NCI-H226 (cell line): ENCODE results near the gene MTMR8.

ENCODE experiments used
- DNase-seq: peaks from one replicate; pipeline ENCODE4 v3.0.0-alpha.2; 2015

MTMR8 gene

DNA sequence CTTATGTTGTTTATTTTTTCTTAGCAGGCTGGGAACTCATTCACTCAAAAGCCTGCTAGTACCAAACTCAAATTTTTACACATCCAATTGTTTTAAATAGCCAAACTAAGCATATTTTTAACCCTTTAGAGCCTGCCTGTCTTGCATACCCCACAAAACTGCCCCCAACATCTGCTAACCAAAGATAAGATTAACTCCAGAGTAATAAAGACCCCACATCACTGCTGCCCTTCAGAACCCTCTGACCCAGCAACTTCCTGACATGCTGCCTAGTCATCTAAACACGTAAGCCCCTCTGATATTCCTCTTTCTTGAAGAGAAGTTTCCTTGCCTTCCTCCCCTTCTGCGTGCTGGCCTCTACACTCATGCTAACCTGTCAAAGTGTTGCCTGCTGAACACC, 104.1 kb downstream of the MTMR8 start:
- no peak for DNase-seq

DNA sequence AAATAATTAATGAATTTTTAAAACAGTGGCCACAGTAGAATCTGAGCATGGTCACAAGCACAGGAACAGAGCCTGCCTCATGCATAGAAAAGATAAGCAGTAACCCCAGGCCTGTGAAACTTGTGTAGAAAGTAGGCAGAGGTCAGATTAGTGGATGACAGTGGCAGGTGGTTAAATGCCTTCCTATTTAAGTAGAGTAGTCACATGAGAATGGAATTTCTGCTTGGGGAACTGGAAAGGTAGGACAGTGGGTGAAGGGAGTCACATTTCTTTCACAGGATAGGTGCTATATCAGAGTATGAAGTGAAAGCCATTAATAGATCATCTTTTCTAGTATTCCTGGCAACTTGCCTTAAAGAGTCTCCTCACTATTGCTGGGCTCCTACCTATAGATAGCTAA, 130.0 kb downstream of the MTMR8 start:
- DNase-seq, result no peak

DNA sequence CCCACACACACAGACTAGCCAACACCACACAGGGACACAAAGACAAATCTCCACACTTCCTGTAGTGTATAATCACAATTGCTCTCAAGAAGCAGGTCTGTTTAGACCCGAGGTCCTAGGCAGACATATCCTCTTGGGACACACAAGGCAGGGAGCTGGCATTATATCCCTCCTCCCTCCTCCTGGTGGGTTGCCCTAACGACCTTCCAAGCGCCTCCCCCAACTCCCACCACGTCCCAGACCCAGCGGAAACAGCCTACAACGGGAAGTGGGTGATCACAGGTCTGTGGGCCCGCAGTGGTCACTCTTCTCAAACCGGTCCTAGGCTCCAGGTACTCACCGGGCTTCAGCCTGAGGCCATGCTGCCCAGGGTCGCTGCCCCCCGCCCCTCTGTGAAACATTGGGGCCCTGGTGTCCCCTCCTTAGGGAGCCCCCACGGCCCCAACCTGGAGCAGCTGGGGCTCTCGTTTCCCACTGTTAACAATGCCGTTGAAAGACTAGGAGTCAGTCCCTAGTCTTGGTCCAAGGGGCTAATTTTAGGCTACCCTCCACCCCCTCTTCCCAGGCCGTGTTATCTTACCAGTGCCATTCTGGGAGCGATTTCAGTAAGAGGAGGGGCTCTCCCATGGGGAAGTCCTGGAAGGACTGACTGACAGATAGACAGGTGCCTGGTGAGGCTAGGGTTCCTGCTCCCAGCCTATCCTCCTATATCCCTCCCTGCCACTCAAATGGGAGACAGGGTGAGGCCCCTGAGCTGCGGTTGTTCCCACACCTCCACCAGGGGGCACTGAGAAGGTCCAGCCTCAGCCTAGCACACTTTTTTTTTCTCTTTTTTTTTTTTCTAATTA, 164.9 kb downstream of the MTMR8 start, which contains the start of gene ASB12:
Gene ASB12, minus strand, starts transcription at position 485 of the 848 bp plus-strand sequence. CDS start 4,957 bp downstream, outside the sequence.
- no peak for DNase-seq

DNA sequence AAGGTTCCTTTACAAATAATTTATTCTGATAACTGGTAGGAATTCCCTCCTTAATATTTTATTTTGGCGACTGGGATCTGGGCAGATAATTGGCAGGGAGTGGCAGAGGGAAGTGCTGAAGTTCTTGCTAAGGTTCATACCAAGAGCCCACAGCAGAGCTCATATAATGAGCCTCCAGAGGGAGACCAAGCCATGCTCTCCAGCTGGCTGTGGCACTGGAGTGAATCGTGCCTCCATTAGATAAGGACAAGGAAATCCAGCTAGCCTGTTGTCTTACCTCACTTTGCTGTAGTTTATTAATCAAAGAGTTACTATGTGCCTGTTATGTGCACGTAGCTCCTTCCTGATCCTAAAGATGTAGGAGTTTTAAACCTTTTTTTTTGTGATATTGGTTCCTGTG, 166.1 kb downstream of the MTMR8 start:
- DNase-seq, result no peak
